Central memory CD8-positive, alpha-beta T cell (primary cell): ENCODE data around the gene KIFC3.

ENCODE experiments used
- ATAC-seq: fragments of 150-1000 bp; cut with Tn5 transposase; replicated peaks from 2 replicates; pipeline ENCODE4 v1.10.0; 2022; ENCODE audit warnings: mild to moderate bottlenecking, moderate FRiP score, moderate number of reproducible peaks; ENCODE audit not compliant: poor library complexity, severe bottlenecking; ENCODE audit errors: extremely low read depth
- DNase-seq, 2 donors: peaks; one replicate each; pipeline ENCODE4 v3.0.0; 2021; ENCODE audit warnings: low spot score in 2 of 2
- H3K27ac Mint-ChIP-seq: one replicate; pipeline ENCODE4 v1.8.0; 2022; ENCODE audit warnings: low read depth, mild to moderate bottlenecking, moderate library complexity, mixed read lengths
- H3K27me3 Mint-ChIP-seq: one replicate; pipeline ENCODE4 v1.8.0; 2022; ENCODE audit warnings: mixed read lengths
- H3K36me3 Mint-ChIP-seq: one replicate; pipeline ENCODE4 v1.8.0; 2022; ENCODE audit warnings: mild to moderate bottlenecking, moderate library complexity, mixed read lengths; ENCODE audit not compliant: insufficient read depth
- H3K4me1 Mint-ChIP-seq: one replicate; pipeline ENCODE4 v1.8.0; 2022; ENCODE audit warnings: mixed read lengths
- H3K4me3 Mint-ChIP-seq: one replicate; pipeline ENCODE4 v1.8.0; 2022; ENCODE audit warnings: mild to moderate bottlenecking, moderate library complexity, mixed read lengths
- H3K9me3 Mint-ChIP-seq: one replicate; pipeline ENCODE4 v1.8.0; 2022; ENCODE audit warnings: mixed read lengths

KIFC3 gene

GRCh38 chr16:57711346-57711745 lies 90.9 kb downstream of the KIFC3 start:
- Mint-ChIP-seq H3K9me3 (peaks cover 6% of the 10 kb centered on the region), H3K4me1 (no peaks in the 10 kb centered on the region), H3K27me3 (peaks cover 12% of the 10 kb centered on the region), H3K36me3 (peaks cover 2% of the 10 kb centered on the region), H3K4me3 (no peak overlapping the region), H3K27ac (peak overlapping the region; percentile 67)
- no peak for DNase-seq
- ATAC-seq = no peak

GRCh38 chr16:57709663-57710062 lies 92.6 kb downstream of the KIFC3 start:
- Mint-ChIP-seq H3K4me3 (no peak overlapping the region), H3K4me1 (no peaks in the 10 kb centered on the region), H3K27me3 (peaks cover 12% of the 10 kb centered on the region), H3K36me3 (peaks cover 2% of the 10 kb centered on the region), H3K27ac (no peak overlapping the region), H3K9me3 (peaks cover 6% of the 10 kb centered on the region)
- DNase-seq = no peak
- ATAC-seq = no peak
